ENCODE measurements around the gene TCF7.

TCF7 gene

GRCh38 chr5:134088994-134089560 lies 25.4 kb upstream of the TCF7 start:
- Histone ChIP-seq H3K27me3 (ENCODE audit: control insufficient read depth in 5 of 5, insufficient read depth in 4 of 5, low read length in 5 of 5) (no peaks in the 10 kb centered on the region), H3K4me3 (ENCODE audit: low read depth in 1 of 5, low read length in 5 of 5) (no peak overlapping the region), H3K36me3 (ENCODE audit: control insufficient read depth in 5 of 5, insufficient read depth in 5 of 5, low read length in 5 of 5) (no peaks in the 10 kb centered on the region), H3K4me1 (ENCODE audit: control insufficient read depth in 5 of 5, insufficient read depth in 5 of 5, low read length in 5 of 5) (peaks cover 0 to 25% (median 14%) of the 10 kb centered on the region in 5 donors), H3K27ac (ENCODE audit: low read depth, low read length) (no peak overlapping the region), H3K9ac (ENCODE audit: low read length in 5 of 5) (no peak overlapping the region), H3K9me3 (ENCODE audit: control insufficient read depth in 5 of 5, low read length in 5 of 5) (no peaks in the 10 kb centered on the region)

- Histone ChIP-seq H3K27me3 (ENCODE audit: control insufficient read depth in 5 of 5, insufficient read depth in 4 of 5, low read length in 5 of 5) (no peaks in the 10 kb centered on the region), H3K9ac (ENCODE audit: low read length in 5 of 5) (no peak overlapping the region), H3K4me3 (ENCODE audit: low read depth in 1 of 5, low read length in 5 of 5) (no peak overlapping the region), H3K9me3 (ENCODE audit: control insufficient read depth in 5 of 5, low read length in 5 of 5) (no peaks in the 10 kb centered on the region), H3K36me3 (ENCODE audit: control insufficient read depth in 5 of 5, insufficient read depth in 5 of 5, low read length in 5 of 5) (no peaks in the 10 kb centered on the region), H3K27ac (ENCODE audit: low read depth, low read length) (no peak overlapping the region), H3K4me1 (ENCODE audit: control insufficient read depth in 5 of 5, insufficient read depth in 5 of 5, low read length in 5 of 5) (peaks cover 1 to 38% (median 19%) of the 10 kb centered on the region in 5 donors)
Measured at GRCh38 chr5:134090522-134090921, 24.0 kb upstream of the TCF7 start.

- no peaks in the 10 kb centered on the region for H3K36me3 ChIP-seq (ENCODE audit: control insufficient read depth in 5 of 5, insufficient read depth in 5 of 5, low read length in 5 of 5)
- H3K4me3 ChIP-seq (ENCODE audit: low read depth in 1 of 5, low read length in 5 of 5) = no peak overlapping the region
- H3K27me3 ChIP-seq (ENCODE audit: control insufficient read depth in 5 of 5, insufficient read depth in 4 of 5, low read length in 5 of 5) = no peaks in the 10 kb centered on the region
- no peak overlapping the region for H3K27ac ChIP-seq (ENCODE audit: low read depth, low read length)
- no peaks in the 10 kb centered on the region for H3K9me3 ChIP-seq (ENCODE audit: control insufficient read depth in 5 of 5, low read length in 5 of 5)
- no peak overlapping the region for H3K9ac ChIP-seq (ENCODE audit: low read length in 5 of 5)
- H3K4me1 ChIP-seq (ENCODE audit: control insufficient read depth in 5 of 5, insufficient read depth in 5 of 5, low read length in 5 of 5) = peaks cover 6 to 47% (median 27%) of the 10 kb centered on the region in 5 donors
Measured at GRCh38 chr5:134091626-134092121, 22.8 kb upstream of the TCF7 start.

GRCh38 chr5:134092875-134093274 lies 21.6 kb upstream of the TCF7 start:
- Histone ChIP-seq H3K4me1 (ENCODE audit: control insufficient read depth in 5 of 5, insufficient read depth in 5 of 5, low read length in 5 of 5) (peaks cover 6 to 50% (median 27%) of the 10 kb centered on the region in 5 donors), H3K27ac (ENCODE audit: low read depth, low read length) (no peak overlapping the region)

GRCh38 chr5:134093351-134093750 lies 21.1 kb upstream of the TCF7 start:
- H3K9me3 ChIP-seq (ENCODE audit: control insufficient read depth in 5 of 5, low read length in 5 of 5) = no peaks in the 10 kb centered on the region
- peaks cover 6 to 50% (median 27%) of the 10 kb centered on the region in 5 donors for H3K4me1 ChIP-seq (ENCODE audit: control insufficient read depth in 5 of 5, insufficient read depth in 5 of 5, low read length in 5 of 5)
- H3K27ac ChIP-seq (ENCODE audit: low read depth, low read length) = no peak overlapping the region
- H3K4me3 ChIP-seq (ENCODE audit: low read depth in 1 of 5, low read length in 5 of 5) = no peak overlapping the region
- no peaks in the 10 kb centered on the region for H3K36me3 ChIP-seq (ENCODE audit: control insufficient read depth in 5 of 5, insufficient read depth in 5 of 5, low read length in 5 of 5)
- H3K9ac ChIP-seq (ENCODE audit: low read length in 5 of 5) = no peak overlapping the region
- no peaks in the 10 kb centered on the region for H3K27me3 ChIP-seq (ENCODE audit: control insufficient read depth in 5 of 5, insufficient read depth in 4 of 5, low read length in 5 of 5)

More at GRCh38 chr5:134092875-134093274, 21.6 kb upstream of the TCF7 start:
- Histone ChIP-seq H3K27me3 (ENCODE audit: control insufficient read depth in 5 of 5, insufficient read depth in 4 of 5, low read length in 5 of 5) (no peaks in the 10 kb centered on the region), H3K4me3 (ENCODE audit: low read depth in 1 of 5, low read length in 5 of 5) (no peak overlapping the region), H3K9ac (ENCODE audit: low read length in 5 of 5) (no peak overlapping the region), H3K9me3 (ENCODE audit: control insufficient read depth in 5 of 5, low read length in 5 of 5) (no peaks in the 10 kb centered on the region), H3K36me3 (ENCODE audit: control insufficient read depth in 5 of 5, insufficient read depth in 5 of 5, low read length in 5 of 5) (no peaks in the 10 kb centered on the region)

- H3K9me3 ChIP-seq (ENCODE audit: control insufficient read depth in 5 of 5, low read length in 5 of 5) = no peaks in the 10 kb centered on the region
- H3K9ac ChIP-seq (ENCODE audit: low read length in 5 of 5) = no peak overlapping the region
- H3K4me3 ChIP-seq (ENCODE audit: low read depth in 1 of 5, low read length in 5 of 5) = no peak overlapping the region
- peaks cover 11 to 65% (median 43%) of the 10 kb centered on the region in 5 donors for H3K4me1 ChIP-seq (ENCODE audit: control insufficient read depth in 5 of 5, insufficient read depth in 5 of 5, low read length in 5 of 5)
- no peaks in the 10 kb centered on the region for H3K27me3 ChIP-seq (ENCODE audit: control insufficient read depth in 5 of 5, insufficient read depth in 4 of 5, low read length in 5 of 5)
- H3K27ac ChIP-seq (ENCODE audit: low read depth, low read length) = no peak overlapping the region
- H3K36me3 ChIP-seq (ENCODE audit: control insufficient read depth in 5 of 5, insufficient read depth in 5 of 5, low read length in 5 of 5) = no peaks in the 10 kb centered on the region
Measured at GRCh38 chr5:134095293-134095692, 19.2 kb upstream of the TCF7 start.

GRCh38 chr5:134095887-134096589 lies 18.4 kb upstream of the TCF7 start:
- H3K36me3 ChIP-seq (ENCODE audit: control insufficient read depth in 5 of 5, insufficient read depth in 5 of 5, low read length in 5 of 5) = no peaks in the 10 kb centered on the region
- H3K9ac ChIP-seq (ENCODE audit: low read length in 5 of 5) = no peak overlapping the region
- no peak overlapping the region for H3K4me3 ChIP-seq (ENCODE audit: low read depth in 1 of 5, low read length in 5 of 5)
- H3K27me3 ChIP-seq (ENCODE audit: control insufficient read depth in 5 of 5, insufficient read depth in 4 of 5, low read length in 5 of 5) = no peaks in the 10 kb centered on the region
- no peaks in the 10 kb centered on the region for H3K9me3 ChIP-seq (ENCODE audit: control insufficient read depth in 5 of 5, low read length in 5 of 5)
- H3K27ac ChIP-seq (ENCODE audit: low read depth, low read length) = no peak overlapping the region
- H3K4me1 ChIP-seq (ENCODE audit: control insufficient read depth in 5 of 5, insufficient read depth in 5 of 5, low read length in 5 of 5) = peaks cover 11 to 68% (median 44%) of the 10 kb centered on the region in 5 donors

- Histone ChIP-seq H3K27ac (ENCODE audit: low read depth, low read length) (no peak overlapping the region), H3K4me1 (ENCODE audit: control insufficient read depth in 5 of 5, insufficient read depth in 5 of 5, low read length in 5 of 5) (peaks cover 11 to 58% (median 35%) of the 10 kb centered on the region in 5 donors), H3K27me3 (ENCODE audit: control insufficient read depth in 5 of 5, insufficient read depth in 4 of 5, low read length in 5 of 5) (no peaks in the 10 kb centered on the region), H3K4me3 (ENCODE audit: low read depth in 1 of 5, low read length in 5 of 5) (no peak overlapping the region), H3K9me3 (ENCODE audit: control insufficient read depth in 5 of 5, low read length in 5 of 5) (no peaks in the 10 kb centered on the region), H3K9ac (ENCODE audit: low read length in 5 of 5) (no peak overlapping the region), H3K36me3 (ENCODE audit: control insufficient read depth in 5 of 5, insufficient read depth in 5 of 5, low read length in 5 of 5) (no peaks in the 10 kb centered on the region)
Measured at GRCh38 chr5:134097211-134097749, 17.2 kb upstream of the TCF7 start.

- Histone ChIP-seq H3K9me3 (ENCODE audit: control insufficient read depth in 5 of 5, low read length in 5 of 5) (no peaks in the 10 kb centered on the region), H3K4me3 (ENCODE audit: low read depth in 1 of 5, low read length in 5 of 5) (no peak overlapping the region), H3K36me3 (ENCODE audit: control insufficient read depth in 5 of 5, insufficient read depth in 5 of 5, low read length in 5 of 5) (no peaks in the 10 kb centered on the region), H3K4me1 (ENCODE audit: control insufficient read depth in 5 of 5, insufficient read depth in 5 of 5, low read length in 5 of 5) (peaks cover 11 to 52% (median 35%) of the 10 kb centered on the region in 5 donors), H3K9ac (ENCODE audit: low read length in 5 of 5) (no peak overlapping the region), H3K27me3 (ENCODE audit: control insufficient read depth in 5 of 5, insufficient read depth in 4 of 5, low read length in 5 of 5) (no peaks in the 10 kb centered on the region), H3K27ac (ENCODE audit: low read depth, low read length) (no peak overlapping the region)
Measured at GRCh38 chr5:134098690-134099089, 15.8 kb upstream of the TCF7 start.

- Histone ChIP-seq H3K9ac (ENCODE audit: low read length in 5 of 5) (no peak overlapping the region), H3K27me3 (ENCODE audit: control insufficient read depth in 5 of 5, insufficient read depth in 4 of 5, low read length in 5 of 5) (no peaks in the 10 kb centered on the region), H3K4me1 (ENCODE audit: control insufficient read depth in 5 of 5, insufficient read depth in 5 of 5, low read length in 5 of 5) (peaks cover 11 to 46% (median 35%) of the 10 kb centered on the region in 5 donors), H3K9me3 (ENCODE audit: control insufficient read depth in 5 of 5, low read length in 5 of 5) (no peaks in the 10 kb centered on the region), H3K4me3 (ENCODE audit: low read depth in 1 of 5, low read length in 5 of 5) (no peak overlapping the region), H3K27ac (ENCODE audit: low read depth, low read length) (no peak overlapping the region), H3K36me3 (ENCODE audit: control insufficient read depth in 5 of 5, insufficient read depth in 5 of 5, low read length in 5 of 5) (no peaks in the 10 kb centered on the region)
Measured at GRCh38 chr5:134099288-134099872, 15.1 kb upstream of the TCF7 start.

All from subcutaneous abdominal adipose tissue (tissue), 5 donors.